Smooth muscle cell (in vitro differentiated cells): Measurements from ENCODE around the gene ALCAM. TPM values are rescaled to one million over a fixed set of nuclear protein-coding genes. Genes with fewer than 3 reads are reported as not detected.
A peak's percentile ranks its signal among the peaks of the same experiment; 100 is the strongest.

Experiments used
- DNase-seq: peaks from one replicate; lab custom pipeline; 2025; ENCODE audit not compliant: unreplicated experiment; lab: John Stamatoyannopoulos, UW
- H2AFZ ChIP-seq: fragments of 200-600 bp; sonication (generic); 2 replicates; pipeline ENCODE4 v1.6.0; 2016; ENCODE audit warnings: antibody characterized with exemption, low read depth, mild to moderate bottlenecking
- H3F3A ChIP-seq: fragments of 200-600 bp; sonication (generic); 2 replicates; pipeline ENCODE4 v1.6.0; 2017; ENCODE audit warnings: antibody characterized with exemption, low read depth
- H3K27ac ChIP-seq: fragments of 200-600 bp; sonication (generic); 2 replicates; pipeline ENCODE4 v1.5.1; 2016; ENCODE audit warnings: low read depth, mild to moderate bottlenecking
- H3K27me3 ChIP-seq: fragments of 200-600 bp; sonication (generic); 2 replicates; pipeline ENCODE4 v1.6.1; 2016; ENCODE audit warnings: low read depth, mild to moderate bottlenecking
- H3K36me3 ChIP-seq: fragments of 200-600 bp; sonication (generic); 2 replicates; pipeline ENCODE4 v1.5.1; 2016; ENCODE audit warnings: low read depth
- H3K4me1 ChIP-seq: fragments of 200-600 bp; sonication (generic); 2 replicates; pipeline ENCODE4 v1.5.1; 2016; ENCODE audit warnings: low read depth
- H3K4me2 ChIP-seq: fragments of 200-600 bp; sonication (generic); 2 replicates; pipeline ENCODE4 v1.6.0; 2016; ENCODE audit warnings: mild to moderate bottlenecking
- H3K4me3 ChIP-seq: fragments of 200-600 bp; sonication (generic); 2 replicates; pipeline ENCODE4 v1.5.1; 2016; ENCODE audit warnings: mild to moderate bottlenecking
- H3K79me2 ChIP-seq: fragments of 200-600 bp; sonication (generic); 2 replicates; pipeline ENCODE4 v1.6.0; 2016; ENCODE audit warnings: low read depth, mild to moderate bottlenecking
- H3K9ac ChIP-seq: fragments of 200-600 bp; sonication (generic); 2 replicates; pipeline ENCODE4 v1.6.0; 2016; ENCODE audit warnings: low read depth
- H3K9me3 ChIP-seq: fragments of 200-600 bp; sonication (generic); replicated peaks from 2 replicates; pipeline ENCODE4 v1.5.1; 2016; ENCODE audit warnings: low read depth
- H4K20me1 ChIP-seq: fragments of 200-600 bp; sonication (generic); 2 replicates; pipeline ENCODE4 v1.6.0; 2016; ENCODE audit warnings: low read depth
- CTCF ChIP-seq: fragments of 200-600 bp; sonication (generic); IDR thresholded peaks from 2 replicates; pipeline ENCODE4 v1.5.1; 2017; ENCODE audit warnings: borderline replicate concordance, mild to moderate bottlenecking, antibody characterized with exemption; ENCODE audit not compliant: insufficient read depth, poor library complexity, severe bottlenecking
- WGBS: methylation state at CpG from one replicate; pipeline ENCODE4 v1.1.7; 2016; ENCODE audit warnings: low lambda C conversion rate; 5-methylcytosine and 5-hydroxymethylcytosine counted together
- polyA plus RNA-seq: library from polyadenylated mRNA; unstranded; fragments of >200 nt; fragmentation: Nextera tagmentation; extraction: Ambion mirVana; gene quantifications from 2 replicates; pipeline ENCODE4 v1.2.1, GENCODE V29; 2016
- total RNA-seq: library from RNA; depleted of rRNA; stranded (reverse); fragments of >200 nt; gene quantifications from 2 replicates; pipeline ENCODE4 v1.2.3, GENCODE V29; 2014

The ALCAM gene
- total and polyA plus RNA-seq, 2 experiments from 2014 or later = 110 to 314 TPM

GRCh38 chr3:105606016-105606415 is 239.3 kb downstream of the ALCAM start:
- Histone ChIP-seq H3K4me2 (no peak overlapping the region), H3K27me3 (no peaks in the 10 kb centered on the region), H3F3A (no peaks in the 10 kb centered on the region), H3K36me3 (no peaks in the 10 kb centered on the region), H3K9ac (no peak overlapping the region), H3K4me1 (no peaks in the 10 kb centered on the region), H2AFZ (no peak overlapping the region), H3K27ac (peak overlapping the region; percentile 17), H3K79me2 (no peaks in the 10 kb centered on the region), H3K9me3 (no peaks in the 10 kb centered on the region), H3K4me3 (no peak overlapping the region), H4K20me1 (no peaks in the 10 kb centered on the region)
- no peak for TF ChIP-seq CTCF
- no peak for DNase-seq

- Histone ChIP-seq H3K9me3 (no peaks in the 10 kb centered on the region), H4K20me1 (no peaks in the 10 kb centered on the region), H3K27me3 (no peaks in the 10 kb centered on the region), H3K4me1 (peaks cover 12% of the 10 kb centered on the region), H3K36me3 (no peaks in the 10 kb centered on the region), H3F3A (no peaks in the 10 kb centered on the region), H2AFZ (peak overlapping the region; percentile 30), H3K4me2 (peak overlapping the region; percentile 27), H3K9ac (no peak overlapping the region), H3K4me3 (no peak overlapping the region), H3K27ac (no peak overlapping the region), H3K79me2 (no peaks in the 10 kb centered on the region)
- TF ChIP-seq CTCF = no peak
- no peak for DNase-seq
- 36% methylated on average over 17 of the region's 17 CpGs for WGBS
Measured at GRCh38 chr3:105608623-105609022, 241.9 kb downstream of the ALCAM start.

- Histone ChIP-seq H4K20me1 (no peaks in the 10 kb centered on the region), H3K9me3 (no peaks in the 10 kb centered on the region), H3K27ac (no peak overlapping the region), H3K9ac (no peak overlapping the region), H3F3A (no peaks in the 10 kb centered on the region), H3K4me1 (peaks cover 12% of the 10 kb centered on the region), H3K4me3 (no peak overlapping the region), H2AFZ (no peak overlapping the region), H3K4me2 (no peak overlapping the region), H3K79me2 (no peaks in the 10 kb centered on the region), H3K36me3 (no peaks in the 10 kb centered on the region), H3K27me3 (no peaks in the 10 kb centered on the region)
- no peak for DNase-seq
- 100% methylated on average over 4 of the region's 4 CpGs for WGBS
- no peak for TF ChIP-seq CTCF
Measured at GRCh38 chr3:105610473-105610872, 243.8 kb downstream of the ALCAM start.

GRCh38 chr3:105611304-105612192 is 244.8 kb downstream of the ALCAM start:
- Histone ChIP-seq H3K4me3 (no peak overlapping the region), H3K9me3 (no peaks in the 10 kb centered on the region), H2AFZ (no peak overlapping the region), H3K9ac (no peak overlapping the region), H3K36me3 (no peaks in the 10 kb centered on the region), H3K4me1 (peaks cover 12% of the 10 kb centered on the region), H3K79me2 (no peaks in the 10 kb centered on the region), H3K27me3 (no peaks in the 10 kb centered on the region), H3K27ac (peak overlapping the region; percentile 3), H3K4me2 (no peak overlapping the region), H4K20me1 (no peaks in the 10 kb centered on the region), H3F3A (no peaks in the 10 kb centered on the region)
- no peak for TF ChIP-seq CTCF
- no peak for DNase-seq
- 70% methylated on average over 5 of the region's 5 CpGs for WGBS
